Bronchial epithelial cell (primary cell): Measurements from ENCODE around the gene AIPL1. TPM values are rescaled to one million over a fixed set of nuclear protein-coding genes. Genes with fewer than 3 reads are reported as not detected.

ENCODE experiments used
- DNase-seq: peaks from one replicate; pipeline ENCODE4 v3.0.0-alpha.2; 2010; ENCODE audit warnings: low read depth
- FAIRE-seq: peaks from 2 replicates; lab custom pipeline; 2011; peaks lifted over from hg19 to GRCh38; lab: Jason Lieb, UNC
- H3K27me3 ChIP-seq: 2 replicates; pipeline ENCODE4 v1.5.1; 2011; ENCODE audit warnings: low read length; ENCODE audit not compliant: control insufficient read depth, insufficient read depth
- H3K36me3 ChIP-seq: 2 replicates; pipeline ENCODE4 v1.5.1; 2011; ENCODE audit warnings: low read length; ENCODE audit not compliant: control insufficient read depth, insufficient read depth
- H3K4me3 ChIP-seq: 2 replicates; pipeline ENCODE4 v1.5.1; 2011; ENCODE audit warnings: mild to moderate bottlenecking, low read depth, low read length, control low read depth
- total RNA-seq: library from RNA; depleted of rRNA; stranded (reverse); fragments of >200 nt; gene quantifications from 2 replicates; pipeline ENCODE4 v1.2.1, GENCODE V29; 2014
- TF ChIP-seq, protein P1 (sequence below): IDR thresholded peaks from 2 replicates; pipeline ENCODE4 v1.5.1; 2011; ENCODE audit warnings: mild to moderate bottlenecking, moderate library complexity, low read length, control low read depth, inconsistent platforms; ENCODE audit not compliant: insufficient read depth, severe bottlenecking

Gene AIPL1
- total RNA-seq, 1 donor from 2014 or later = not detected

DNA sequence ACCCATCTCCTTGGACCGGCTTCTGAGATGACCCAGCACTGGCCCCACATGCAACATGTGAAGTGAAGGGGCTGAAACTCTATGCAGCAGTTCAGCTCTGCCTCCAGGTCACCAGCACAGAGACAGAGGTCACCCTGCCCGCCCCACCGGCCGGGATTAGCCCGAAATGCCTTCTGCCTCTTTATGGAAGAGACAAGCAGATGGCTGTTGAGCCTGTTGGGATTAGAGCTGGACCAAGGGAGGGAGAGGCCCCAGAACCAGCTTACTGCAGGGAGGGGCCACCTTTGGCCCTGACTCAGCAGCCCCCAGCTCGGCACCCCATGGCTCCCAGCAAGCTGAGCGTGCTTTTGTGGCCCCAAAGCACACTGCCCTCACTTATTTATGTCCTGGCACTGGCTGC lies 5.7 kb downstream of the AIPL1 start:
- FAIRE-seq = no peak
- no peaks in the 10 kb centered on the region for H3K36me3 ChIP-seq
- no peak for DNase-seq
- TF ChIP-seq, protein P1, sequence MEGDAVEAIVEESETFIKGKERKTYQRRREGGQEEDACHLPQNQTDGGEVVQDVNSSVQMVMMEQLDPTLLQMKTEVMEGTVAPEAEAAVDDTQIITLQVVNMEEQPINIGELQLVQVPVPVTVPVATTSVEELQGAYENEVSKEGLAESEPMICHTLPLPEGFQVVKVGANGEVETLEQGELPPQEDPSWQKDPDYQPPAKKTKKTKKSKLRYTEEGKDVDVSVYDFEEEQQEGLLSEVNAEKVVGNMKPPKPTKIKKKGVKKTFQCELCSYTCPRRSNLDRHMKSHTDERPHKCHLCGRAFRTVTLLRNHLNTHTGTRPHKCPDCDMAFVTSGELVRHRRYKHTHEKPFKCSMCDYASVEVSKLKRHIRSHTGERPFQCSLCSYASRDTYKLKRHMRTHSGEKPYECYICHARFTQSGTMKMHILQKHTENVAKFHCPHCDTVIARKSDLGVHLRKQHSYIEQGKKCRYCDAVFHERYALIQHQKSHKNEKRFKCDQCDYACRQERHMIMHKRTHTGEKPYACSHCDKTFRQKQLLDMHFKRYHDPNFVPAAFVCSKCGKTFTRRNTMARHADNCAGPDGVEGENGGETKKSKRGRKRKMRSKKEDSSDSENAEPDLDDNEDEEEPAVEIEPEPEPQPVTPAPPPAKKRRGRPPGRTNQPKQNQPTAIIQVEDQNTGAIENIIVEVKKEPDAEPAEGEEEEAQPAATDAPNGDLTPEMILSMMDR = no peak
- no peak overlapping the region for H3K4me3 ChIP-seq
- H3K27me3 ChIP-seq = no peaks in the 10 kb centered on the region

DNA sequence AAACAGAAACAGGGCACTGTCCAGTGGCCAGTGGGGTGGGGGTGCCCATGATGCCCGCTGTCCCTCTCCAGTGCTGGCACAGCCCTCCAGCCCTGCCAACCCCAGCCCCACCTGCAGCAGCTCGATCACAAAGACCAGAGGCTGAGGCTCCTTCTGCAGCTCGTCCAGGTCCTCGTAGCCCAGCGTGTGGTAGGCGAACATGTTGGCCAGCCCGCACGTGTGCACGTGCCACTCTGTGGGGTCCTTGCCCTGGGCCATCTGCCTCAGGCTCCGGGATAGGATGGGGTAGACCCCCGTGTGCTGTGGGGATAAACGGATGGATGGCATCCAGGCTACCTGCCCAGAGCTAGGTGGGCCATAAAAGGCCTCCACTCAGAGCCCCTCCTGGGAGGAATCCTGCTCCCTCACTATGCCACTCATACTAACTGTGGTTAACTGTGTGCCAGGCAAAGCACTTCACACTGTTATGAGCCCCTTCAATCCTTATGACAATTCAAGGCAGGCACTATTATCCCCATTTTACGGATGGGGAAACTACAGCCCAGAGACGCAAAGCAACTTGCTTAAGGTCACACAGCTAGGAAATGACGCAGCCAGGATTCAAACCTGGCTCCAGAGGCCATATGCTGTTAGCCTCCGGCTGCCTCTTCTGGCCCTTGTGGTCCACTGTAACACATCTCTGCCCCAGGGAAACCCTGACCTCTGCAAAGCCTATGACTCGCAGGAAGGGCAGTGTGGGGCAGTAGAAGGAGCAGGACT lies 6.5 kb downstream of the AIPL1 start:
- no peaks in the 10 kb centered on the region for H3K36me3 ChIP-seq
- no peak for FAIRE-seq
- H3K27me3 ChIP-seq = no peaks in the 10 kb centered on the region
- TF ChIP-seq, protein P1 = no peak
- H3K4me3 ChIP-seq = no peak overlapping the region
- no peak for DNase-seq

DNA sequence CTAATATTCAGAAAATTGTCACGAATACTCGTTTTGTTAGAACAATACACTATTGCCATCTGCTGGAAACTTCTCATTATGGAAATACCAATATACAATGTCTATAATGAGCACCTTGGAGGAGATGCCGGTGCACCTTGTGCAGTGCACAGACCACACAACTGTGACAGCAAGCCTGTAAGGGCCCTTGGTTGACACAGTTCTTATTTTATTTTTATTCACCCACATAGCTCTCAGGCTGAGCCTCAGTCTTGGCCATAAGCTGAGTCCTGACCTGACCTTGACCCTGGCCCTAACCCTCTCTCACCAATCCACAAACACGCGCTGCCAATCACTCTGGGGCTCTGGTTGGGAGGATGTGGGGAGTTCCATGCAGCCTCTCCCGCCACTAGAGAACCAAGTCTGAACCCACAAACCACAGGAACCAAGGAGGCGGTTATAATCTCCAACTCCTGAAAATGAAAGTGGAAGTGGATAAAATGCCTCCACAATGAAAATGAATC lies 7.6 kb downstream of the AIPL1 start:
- FAIRE-seq = no peak
- no peaks in the 10 kb centered on the region for H3K36me3 ChIP-seq
- TF ChIP-seq, protein P1 = no peak
- H3K27me3 ChIP-seq = no peaks in the 10 kb centered on the region
- no peak for DNase-seq
- no peak overlapping the region for H3K4me3 ChIP-seq

DNA sequence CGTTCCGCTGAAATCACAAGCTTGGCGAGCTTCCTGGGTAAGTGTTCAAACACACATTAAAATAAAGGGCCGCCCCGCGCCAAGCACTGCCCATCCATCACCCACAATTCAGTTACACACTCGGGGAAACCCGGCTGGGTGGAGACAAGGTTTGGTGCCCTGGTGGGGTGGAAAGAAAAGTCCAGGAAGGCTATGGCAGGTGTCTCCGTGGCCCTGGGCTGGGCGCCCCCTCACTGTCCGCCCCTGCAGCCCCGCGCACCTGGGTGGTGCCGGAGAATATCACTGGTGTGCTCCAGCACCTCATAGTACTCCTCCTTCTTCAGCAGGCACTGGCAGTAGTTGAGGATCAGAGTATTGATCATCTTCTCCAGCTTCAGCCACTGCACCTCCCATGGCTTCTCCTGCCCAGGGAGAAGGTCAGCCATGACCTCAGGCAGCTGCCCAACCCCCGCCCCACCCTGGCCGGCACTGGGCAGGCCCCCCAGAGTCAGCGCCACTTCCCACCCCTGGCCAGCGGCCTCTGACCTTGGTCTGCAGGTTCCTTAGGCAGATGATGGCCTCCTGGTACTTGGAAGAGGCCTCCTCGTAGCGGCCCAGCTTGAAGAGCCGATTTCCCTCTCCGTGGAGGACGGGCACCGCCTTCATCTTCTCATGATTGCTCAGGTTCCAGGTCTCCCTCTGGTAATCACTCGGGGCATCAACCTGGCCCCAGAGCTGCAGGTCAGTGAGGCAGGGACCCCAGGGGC lies 8.4 kb downstream of the AIPL1 start:
- H3K36me3 ChIP-seq = no peaks in the 10 kb centered on the region
- H3K27me3 ChIP-seq = no peaks in the 10 kb centered on the region
- H3K4me3 ChIP-seq = no peak overlapping the region
- TF ChIP-seq, protein P1 = no peak
- DNase-seq (no peak), FAIRE-seq (no peak)

DNA sequence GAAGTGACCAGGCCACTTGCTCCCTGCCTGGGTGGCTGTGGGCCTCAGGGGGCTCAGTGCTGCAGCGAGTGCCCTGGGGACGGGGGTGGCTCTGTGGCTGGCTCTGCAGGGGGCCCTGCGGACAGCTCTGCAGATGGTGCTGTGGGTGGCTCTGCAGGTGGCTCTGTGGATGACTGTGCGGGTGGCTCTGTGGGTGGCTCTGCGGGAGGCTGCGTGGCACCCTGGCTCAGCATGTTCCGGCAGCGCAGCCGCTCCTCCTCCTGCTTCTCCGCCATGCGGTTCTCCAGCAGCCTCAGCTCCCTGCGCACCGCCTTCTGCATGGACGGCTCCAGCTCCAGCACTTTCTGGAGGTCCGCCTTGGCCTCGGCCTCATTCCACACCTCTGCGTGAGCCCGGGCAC lies 9.5 kb downstream of the AIPL1 start:
- TF ChIP-seq, protein P1 = no peak
- no peaks in the 10 kb centered on the region for H3K36me3 ChIP-seq
- no peak overlapping the region for H3K4me3 ChIP-seq
- DNase-seq (no peak), FAIRE-seq (no peak)
- no peaks in the 10 kb centered on the region for H3K27me3 ChIP-seq
